Sigmoid colon (tissue), 7 donors: ENCODE results near the gene FSTL1. TPM values are rescaled to one million over a fixed set of nuclear protein-coding genes. Genes with fewer than 3 reads are reported as not detected.

ENCODE experiments used
- DNase-seq: peaks from one replicate; pipeline ENCODE4 v3.0.0-alpha.2; 2019
- H3K27ac ChIP-seq, 4 donors: fragments of 200-600 bp; sonication (generic); one replicate each; pipeline ENCODE4 v1.5.1; 2016 to 2019; ENCODE audit warnings: mild to moderate bottlenecking in 1 of 4
- H3K27me3 ChIP-seq, 3 donors: fragments of 200-600 bp; sonication (generic); one replicate each; pipeline ENCODE4 v1.5.1; 2019; ENCODE audit warnings: mild to moderate bottlenecking in 1 of 3
- H3K36me3 ChIP-seq, 4 donors: fragments of 200-600 bp; sonication (generic); one replicate each; pipeline ENCODE4 v1.5.1; 2016 to 2019
- H3K4me1 ChIP-seq, 4 donors: fragments of 200-600 bp; sonication (generic); one replicate each; pipeline ENCODE4 v1.5.1; 2017 to 2019
- H3K4me3 ChIP-seq, 4 donors: fragments of 200-600 bp; sonication (generic); one replicate each; pipeline ENCODE4 v1.5.1; 2017 to 2019; ENCODE audit warnings: mild to moderate bottlenecking in 2 of 4, moderate library complexity in 1 of 4
- H3K9me3 ChIP-seq, 4 donors: fragments of 200-600 bp in 3 of 4; sonication (generic) in 3 of 4; one replicate each; pipeline versions ENCODE4 v1.5.1 to v1.6.1; 2013 to 2019
- EP300 ChIP-seq, 4 donors: sonication (generic); formaldehyde crosslinking; IDR thresholded peaks; one replicate each; pipeline ENCODE4 v1.6.1; 2017; ENCODE audit warnings: antibody characterized with exemption in 4 of 4
- POLR2A ChIP-seq, 2 donors: fragments of 450-650 bp; IDR thresholded peaks; one replicate each; pipeline ENCODE4 v1.6.1; 2016; ENCODE audit warnings: antibody characterized with exemption in 2 of 2, mild to moderate bottlenecking in 2 of 2, moderate library complexity in 2 of 2
- POLR2AphosphoS5 ChIP-seq, 4 donors: sonication (generic); formaldehyde crosslinking; IDR thresholded peaks; one replicate each; pipeline ENCODE4 v1.6.1; 2017; ENCODE audit warnings: antibody characterized with exemption in 4 of 4
- WGBS, 2 donors: extraction: QIAGEN DNeasy Blood & Tissue Kit; methylation state at CpG; one replicate each; pipeline ENCODE4 v1.1.7; 2013; 5-methylcytosine and 5-hydroxymethylcytosine counted together
- intact Hi-C: fragments of 100-400 bp; cut with DNase I; formaldehyde crosslinking; loops from one replicate; pipeline ENCODE4 v1.15.1; 2023
- polyA plus RNA-seq, 3 donors: library from polyadenylated mRNA; stranded (reverse); fragments of 200-250 nt; gene quantifications; one replicate each; pipeline ENCODE4 v1.2.3, GENCODE V29; 2013
- total RNA-seq, 4 donors: library from RNA; depleted of rRNA; stranded (reverse); fragments of >200 nt; gene quantifications; one replicate each; pipeline ENCODE4 v1.1.0, GENCODE V29; 2016
- TF ChIP-seq, protein P1 (sequence below), 4 experiments: fragments of 450-650 bp in 3 of 4; fragments of 200-600 bp in 1 of 4; IDR thresholded peaks; one replicate each; pipeline ENCODE4 v1.5.1; 2016 to 2019; ENCODE audit warnings: antibody characterized with exemption in 4 of 4, mild to moderate bottlenecking in 3 of 4, moderate library complexity in 2 of 4
- donor health status: healthy with polysubstance abuse.
- donor health status: Bipolar disorder and iron deficiency.
- donor health status: healthy.

FSTL1 gene
- total and polyA plus RNA-seq, 7 donors, result 8.1 to 653 (median 266) TPM

DNA sequence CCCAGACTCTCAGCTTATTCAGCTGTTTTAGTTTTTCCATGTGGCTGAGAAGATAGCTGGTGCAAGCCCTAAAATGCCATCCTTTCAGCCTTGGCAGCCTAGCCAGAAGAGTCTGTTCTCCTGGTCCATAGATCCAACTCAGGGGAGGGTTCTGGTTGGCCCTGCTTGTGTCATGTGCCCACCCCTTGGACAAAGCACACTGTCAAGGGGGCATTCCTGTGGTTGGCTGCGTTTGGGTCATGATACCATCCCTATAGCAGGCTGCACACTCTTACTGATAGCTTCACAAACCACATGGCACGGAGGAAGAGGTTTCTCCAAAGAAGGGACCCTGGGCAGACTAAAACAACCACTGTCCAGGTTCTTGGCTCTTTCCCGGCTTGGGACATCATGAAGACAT lies 8.4 kb upstream of the FSTL1 start:
- no peak overlapping the region for H3K27ac ChIP-seq
- H3K4me3 ChIP-seq, result no peak overlapping the region
- TF ChIP-seq POLR2A (IDR thresholded peaks at IDR 0.05) (no peak), EP300 (IDR thresholded peaks at IDR 0.05) (no peak), POLR2AphosphoS5 (IDR thresholded peaks at IDR 0.05) (no peak)
- TF ChIP-seq, protein P1, sequence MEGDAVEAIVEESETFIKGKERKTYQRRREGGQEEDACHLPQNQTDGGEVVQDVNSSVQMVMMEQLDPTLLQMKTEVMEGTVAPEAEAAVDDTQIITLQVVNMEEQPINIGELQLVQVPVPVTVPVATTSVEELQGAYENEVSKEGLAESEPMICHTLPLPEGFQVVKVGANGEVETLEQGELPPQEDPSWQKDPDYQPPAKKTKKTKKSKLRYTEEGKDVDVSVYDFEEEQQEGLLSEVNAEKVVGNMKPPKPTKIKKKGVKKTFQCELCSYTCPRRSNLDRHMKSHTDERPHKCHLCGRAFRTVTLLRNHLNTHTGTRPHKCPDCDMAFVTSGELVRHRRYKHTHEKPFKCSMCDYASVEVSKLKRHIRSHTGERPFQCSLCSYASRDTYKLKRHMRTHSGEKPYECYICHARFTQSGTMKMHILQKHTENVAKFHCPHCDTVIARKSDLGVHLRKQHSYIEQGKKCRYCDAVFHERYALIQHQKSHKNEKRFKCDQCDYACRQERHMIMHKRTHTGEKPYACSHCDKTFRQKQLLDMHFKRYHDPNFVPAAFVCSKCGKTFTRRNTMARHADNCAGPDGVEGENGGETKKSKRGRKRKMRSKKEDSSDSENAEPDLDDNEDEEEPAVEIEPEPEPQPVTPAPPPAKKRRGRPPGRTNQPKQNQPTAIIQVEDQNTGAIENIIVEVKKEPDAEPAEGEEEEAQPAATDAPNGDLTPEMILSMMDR (IDR thresholded peaks at IDR 0.05), result no peak
- WGBS, 2 donors, result 86 to 87% methylated on average over 3 of the region's 3 CpGs
- no peak for DNase-seq
- H3K36me3 ChIP-seq, result no peaks in the 10 kb centered on the region
- H3K27me3 ChIP-seq, result no peaks in the 10 kb centered on the region
- H3K4me1 ChIP-seq, result peaks cover 0 to 14% (median 5%) of the 10 kb centered on the region in 4 donors
- intact Hi-C loops, result loop anchor here (10.0 kb wide), 1 partner anchor 96 kb away; no protein-coding TSS in a partner anchor
- no peaks in the 10 kb centered on the region for H3K9me3 ChIP-seq

DNA sequence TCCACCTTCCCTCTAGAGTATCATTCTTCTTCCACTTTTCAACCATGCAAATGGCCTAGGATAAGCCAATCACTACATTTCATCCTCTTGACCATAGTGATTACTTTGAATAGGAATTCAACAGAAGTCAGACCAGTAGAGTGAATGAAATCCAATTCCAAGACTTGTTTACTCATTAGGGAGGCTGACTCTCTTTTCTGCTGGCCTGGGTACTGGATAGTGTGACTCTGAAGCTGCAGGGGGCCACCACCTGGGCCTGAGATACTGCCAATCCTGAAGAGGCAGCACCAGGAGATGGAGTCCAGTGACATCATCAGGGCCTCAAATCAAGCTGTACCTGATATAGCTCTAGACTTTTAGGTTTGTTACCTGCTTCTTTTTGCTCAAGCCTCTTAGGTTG lies 7.0 kb upstream of the FSTL1 start:
- no peak for DNase-seq
- H3K4me1 ChIP-seq, result peaks cover 0 to 18% (median 5%) of the 10 kb centered on the region in 4 donors
- H3K36me3 ChIP-seq, result no peaks in the 10 kb centered on the region
- intact Hi-C loops, result loop anchor here (10.0 kb wide), 1 partner anchor 97 kb away; no protein-coding TSS in a partner anchor
- H3K9me3 ChIP-seq, result no peaks in the 10 kb centered on the region
- TF ChIP-seq POLR2AphosphoS5 (IDR thresholded peaks at IDR 0.05) (no peak), POLR2A (IDR thresholded peaks at IDR 0.05) (no peak), EP300 (IDR thresholded peaks at IDR 0.05) (no peak)
- TF ChIP-seq, protein P1 (IDR thresholded peaks at IDR 0.05), result no peak
- H3K27ac ChIP-seq, result no peak overlapping the region
- H3K4me3 ChIP-seq, result no peak overlapping the region
- H3K27me3 ChIP-seq, result no peaks in the 10 kb centered on the region

DNA sequence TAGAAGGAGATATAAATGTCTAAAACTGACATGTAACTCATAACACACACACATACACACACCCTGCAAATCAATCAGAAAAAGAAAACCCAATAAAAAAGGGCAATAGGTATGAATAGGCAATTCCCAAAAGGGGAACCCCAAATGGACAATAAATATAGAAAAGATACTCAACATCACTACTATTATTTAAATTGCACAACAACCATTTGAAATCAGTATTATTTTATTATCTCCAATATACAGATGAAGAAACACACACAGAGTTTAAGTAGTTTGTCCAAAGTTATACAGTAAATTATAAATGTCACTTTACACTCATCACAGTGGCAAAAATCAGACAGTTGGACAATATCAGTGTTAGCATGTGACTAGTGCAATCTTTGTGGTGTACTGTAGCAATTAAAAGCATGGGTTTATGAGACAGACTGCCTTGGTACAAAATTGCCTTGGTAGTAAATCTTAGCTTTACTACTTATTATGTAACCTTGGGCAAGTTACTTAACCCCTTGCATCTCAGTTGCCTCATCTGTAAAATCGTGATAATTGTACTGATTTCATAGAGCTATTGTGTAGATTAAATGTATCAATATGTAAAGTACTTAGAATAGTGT lies 3.4 kb upstream of the FSTL1 start:
- whole genome bisulfite sequencing, 2 donors, result 18 to 73% methylated on average over 1 of the region's 1 CpG
- H3K4me1 ChIP-seq, result peaks cover 0 to 17% (median 14%) of the 10 kb centered on the region in 4 donors
- no peak overlapping the region for H3K4me3 ChIP-seq
- no peak for DNase-seq
- no peaks in the 10 kb centered on the region for H3K27me3 ChIP-seq
- H3K27ac ChIP-seq, result no peak overlapping the region
- intact Hi-C loops, result loop anchor here (5.0 to 10.0 kb wide), 2 partner anchors 43 to 101 kb away; no protein-coding TSS in a partner anchor
- TF ChIP-seq POLR2AphosphoS5 (IDR thresholded peaks at IDR 0.05) (peak in 3 of 4 donors; percentile 51 to 65 (median 54)), EP300 (IDR thresholded peaks at IDR 0.05) (peak in 2 of 4 donors; percentile 31 to 52)
- TF ChIP-seq, protein P1 (IDR thresholded peaks at IDR 0.05), result no peak
- no peaks in the 10 kb centered on the region for H3K9me3 ChIP-seq
- no peaks in the 10 kb centered on the region for H3K36me3 ChIP-seq

DNA sequence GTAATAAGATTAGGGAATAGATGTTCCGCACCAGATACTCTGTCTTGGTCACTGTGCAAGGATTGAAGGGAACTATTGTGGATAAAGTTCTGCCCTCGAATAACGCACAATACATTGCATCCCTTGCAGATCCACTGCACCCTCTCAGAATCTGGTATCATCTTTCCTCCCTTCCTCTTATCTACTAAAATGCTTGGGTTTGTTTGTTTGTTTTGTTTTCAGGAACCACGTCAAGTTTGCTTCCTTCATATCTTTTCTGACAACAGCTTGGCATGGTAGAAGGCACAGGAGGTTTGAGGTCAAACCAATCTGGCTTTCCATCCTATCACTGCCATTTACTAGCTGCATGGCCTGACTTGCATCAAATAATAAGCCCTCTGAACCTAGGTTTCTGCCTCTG lies 2.0 kb upstream of the FSTL1 start:
- Histone ChIP-seq H3K9me3 (no peaks in the 10 kb centered on the region), H3K4me3 (no peak overlapping the region), H3K27me3 (no peaks in the 10 kb centered on the region), H3K4me1 (peaks cover 0 to 30% (median 26%) of the 10 kb centered on the region in 4 donors), H3K27ac (peak overlapping the region in 2 of 4 donors; percentile 96 to 98), H3K36me3 (no peaks in the 10 kb centered on the region)
- TF ChIP-seq, protein P1 (IDR thresholded peaks at IDR 0.05), result no peak
- no peak for TF ChIP-seq POLR2AphosphoS5 (IDR thresholded peaks at IDR 0.05)
- no peak for TF ChIP-seq POLR2A (IDR thresholded peaks at IDR 0.05)
- no peak for TF ChIP-seq EP300 (IDR thresholded peaks at IDR 0.05)
- no peak for DNase-seq
- WGBS, 2 donors, result 84 to 87% methylated on average over 4 of the region's 4 CpGs
- intact Hi-C loops, result loop anchor here (5.0 to 10.0 kb wide), 2 partner anchors 44 to 102 kb away; no protein-coding TSS in a partner anchor
